ENCODE measurements around the gene LOXL3. TPM values are rescaled to one million over a fixed set of nuclear protein-coding genes. Genes with fewer than 3 reads are reported as not detected.

LOXL3 gene
- total RNA-seq, 1 donor from 2014 or later = 112 TPM

GRCh38 chr2:74535440-74535965, 18.2 kb downstream of the LOXL3 start:
- no peaks in the 10 kb centered on the region for H3K27me3 Mint-ChIP-seq (ENCODE audit: low read depth)
- peak overlapping the region; percentile 63 for H3K27ac Mint-ChIP-seq (ENCODE audit: unreplicated experiment)
- H3K9me3 Mint-ChIP-seq (ENCODE audit: low read depth) = no peaks in the 10 kb centered on the region
- TF ChIP-seq CTCF (IDR thresholded peaks at IDR 0.05) = no peak
- H3K36me3 Mint-ChIP-seq (ENCODE audit: low read depth) = peaks cover 13% of the 10 kb centered on the region
- H3K4me1 Mint-ChIP-seq (ENCODE audit: low read depth) = peaks cover 20% of the 10 kb centered on the region
- no peak overlapping the region for H3K4me3 Mint-ChIP-seq (ENCODE audit: unreplicated experiment)
- DNase-seq (ENCODE audit: low spot score) = peak; percentile 69

GRCh38 chr2:74534411-74534810, 19.3 kb downstream of the LOXL3 start:
- DNase-seq (ENCODE audit: low spot score) = peak; percentile 75
- Mint-ChIP-seq H3K9me3 (ENCODE audit: low read depth) (no peaks in the 10 kb centered on the region), H3K27me3 (ENCODE audit: low read depth) (no peaks in the 10 kb centered on the region), H3K36me3 (ENCODE audit: low read depth) (peaks cover 13% of the 10 kb centered on the region), H3K4me1 (ENCODE audit: low read depth) (peaks cover 20% of the 10 kb centered on the region), H3K4me3 (ENCODE audit: unreplicated experiment) (no peak overlapping the region), H3K27ac (ENCODE audit: unreplicated experiment) (no peak overlapping the region)
- TF ChIP-seq CTCF (IDR thresholded peaks at IDR 0.05) = no peak

- Mint-ChIP-seq H3K4me3 (ENCODE audit: unreplicated experiment) (no peak overlapping the region), H3K4me1 (ENCODE audit: low read depth) (peaks cover 27% of the 10 kb centered on the region), H3K9me3 (ENCODE audit: low read depth) (no peaks in the 10 kb centered on the region), H3K27me3 (ENCODE audit: low read depth) (no peaks in the 10 kb centered on the region), H3K27ac (ENCODE audit: unreplicated experiment) (no peak overlapping the region), H3K36me3 (ENCODE audit: low read depth) (peaks cover 12% of the 10 kb centered on the region)
- TF ChIP-seq CTCF (IDR thresholded peaks at IDR 0.05) = no peak
- peak; percentile 37 for DNase-seq (ENCODE audit: low spot score)
These were observed 20.3 kb downstream of the LOXL3 start for GRCh38 chr2:74533464-74533863.

- DNase-seq (ENCODE audit: low spot score) = no peak
- H3K27ac Mint-ChIP-seq (ENCODE audit: unreplicated experiment) = peak overlapping the region; percentile 9
- H3K4me1 Mint-ChIP-seq (ENCODE audit: low read depth) = peaks cover 40% of the 10 kb centered on the region
- no peak overlapping the region for H3K4me3 Mint-ChIP-seq (ENCODE audit: unreplicated experiment)
- no peaks in the 10 kb centered on the region for H3K9me3 Mint-ChIP-seq (ENCODE audit: low read depth)
- H3K27me3 Mint-ChIP-seq (ENCODE audit: low read depth) = no peaks in the 10 kb centered on the region
- peaks cover 15% of the 10 kb centered on the region for H3K36me3 Mint-ChIP-seq (ENCODE audit: low read depth)
- TF ChIP-seq CTCF (IDR thresholded peaks at IDR 0.05) = peak; percentile 75
These were observed 21.5 kb downstream of the LOXL3 start for GRCh38 chr2:74532222-74532621.

GRCh38 chr2:74531666-74532065, 22.1 kb downstream of the LOXL3 start:
- no peak for TF ChIP-seq CTCF (IDR thresholded peaks at IDR 0.05)
- Mint-ChIP-seq H3K36me3 (ENCODE audit: low read depth) (peaks cover 20% of the 10 kb centered on the region), H3K27ac (ENCODE audit: unreplicated experiment) (peak overlapping the region; percentile 76), H3K4me1 (ENCODE audit: low read depth) (peaks cover 40% of the 10 kb centered on the region), H3K4me3 (ENCODE audit: unreplicated experiment) (no peak overlapping the region), H3K9me3 (ENCODE audit: low read depth) (no peaks in the 10 kb centered on the region), H3K27me3 (ENCODE audit: low read depth) (no peaks in the 10 kb centered on the region)
- DNase-seq (ENCODE audit: low spot score) = no peak
